H9 (cell line): ENCODE measurements around the gene LRP1. TPM values are rescaled to one million over a fixed set of nuclear protein-coding genes. Genes with fewer than 3 reads are reported as not detected.

Experiments
- DNase-seq: peaks from one replicate; pipeline ENCODE4 v3.0.0-alpha.2; 2017
- H2AFZ ChIP-seq: one replicate; pipeline ENCODE4 v1.6.1; 2013; ENCODE audit warnings: mild to moderate bottlenecking, low read length, control low read depth, moderate library complexity
- H2AK5ac ChIP-seq: 2 replicates; pipeline ENCODE4 v1.6.1; 2013; ENCODE audit warnings: low read length, control low read depth, mixed read lengths; ENCODE audit not compliant: insufficient read length
- H2BK120ac ChIP-seq: one replicate; pipeline ENCODE4 v1.6.1; 2013; ENCODE audit warnings: low read depth, mild to moderate bottlenecking, low read length, control low read depth, inconsistent platforms; ENCODE audit not compliant: poor library complexity, severe bottlenecking
- H2BK12ac ChIP-seq: 2 replicates; pipeline ENCODE4 v1.6.1; 2013; ENCODE audit warnings: low read length, control low read depth, mixed read lengths, low read depth; ENCODE audit not compliant: insufficient read length
- H2BK15ac ChIP-seq: 2 replicates; pipeline ENCODE4 v1.6.1; 2013; ENCODE audit warnings: low read depth, low read length, control low read depth
- H2BK20ac ChIP-seq: one replicate; pipeline ENCODE4 v1.6.1; 2013; ENCODE audit warnings: low read depth, mild to moderate bottlenecking, low read length, control low read depth, inconsistent platforms; ENCODE audit not compliant: poor library complexity, severe bottlenecking
- H2BK5ac ChIP-seq: 2 replicates; pipeline ENCODE4 v1.6.1; 2013; ENCODE audit warnings: low read length, control low read depth, mixed read lengths; ENCODE audit not compliant: insufficient read length
- H3K14ac ChIP-seq: 2 replicates; pipeline ENCODE4 v1.6.1; 2013; ENCODE audit warnings: low read length, control low read depth; ENCODE audit not compliant: insufficient read depth
- H3K18ac ChIP-seq: 2 replicates; pipeline ENCODE4 v1.6.1; 2013; ENCODE audit warnings: low read depth, mild to moderate bottlenecking, mixed read lengths, low read length, control low read depth; ENCODE audit not compliant: insufficient read length
- H3K23ac ChIP-seq: 2 replicates; pipeline ENCODE4 v1.6.1; 2013; ENCODE audit warnings: low read length, control low read depth, mixed read lengths, low read depth; ENCODE audit not compliant: insufficient read length
- H3K23me2 ChIP-seq: 2 replicates; pipeline ENCODE4 v1.6.1; 2013; ENCODE audit warnings: low read depth, mild to moderate bottlenecking, mixed read lengths, low read length, control low read depth; ENCODE audit not compliant: insufficient read length, poor library complexity, severe bottlenecking
- H3K27ac ChIP-seq: 2 replicates; pipeline ENCODE4 v1.5.1; 2013; ENCODE audit warnings: low read length, control low read depth, mixed read lengths, low read depth; ENCODE audit not compliant: insufficient read length
- H3K27me3 ChIP-seq: 2 replicates; pipeline ENCODE4 v1.6.1; 2013; ENCODE audit warnings: low read length, control low read depth, inconsistent platforms; ENCODE audit not compliant: insufficient read depth
- H3K4ac ChIP-seq: 2 replicates; pipeline ENCODE4 v1.6.1; 2013; ENCODE audit warnings: low read depth, mild to moderate bottlenecking, control low read depth, inconsistent platforms, low read length, moderate library complexity
- H3K4me1 ChIP-seq: 2 replicates; pipeline ENCODE4 v1.6.1; 2013; ENCODE audit warnings: low read length, control low read depth, inconsistent platforms; ENCODE audit not compliant: insufficient read depth
- H3K4me2 ChIP-seq: 2 replicates; pipeline ENCODE4 v1.6.1; 2013; ENCODE audit warnings: low read length, control low read depth, mixed read lengths; ENCODE audit not compliant: insufficient read length, insufficient read depth
- H3K56ac ChIP-seq: 2 replicates; pipeline ENCODE4 v1.6.1; 2013; ENCODE audit warnings: low read depth, mild to moderate bottlenecking, mixed read lengths, low read length, control low read depth; ENCODE audit not compliant: insufficient read length
- H3K79me1 ChIP-seq: 2 replicates; pipeline ENCODE4 v1.6.1; 2013; ENCODE audit warnings: low read depth, mild to moderate bottlenecking, moderate library complexity, low read length, control low read depth, inconsistent platforms; ENCODE audit not compliant: insufficient read depth, poor library complexity, severe bottlenecking
- H3K79me2 ChIP-seq: 2 replicates; pipeline ENCODE4 v1.6.1; 2013; ENCODE audit warnings: low read length, control low read depth, inconsistent platforms; ENCODE audit not compliant: insufficient read depth
- H3K9ac ChIP-seq: 2 replicates; pipeline ENCODE4 v1.6.1; 2013; ENCODE audit warnings: low read length, control low read depth, mixed read lengths; ENCODE audit not compliant: insufficient read length; ENCODE audit errors: extremely low read depth
- H3K9me3 ChIP-seq: one replicate; pipeline ENCODE4 v1.6.1; 2013; ENCODE audit warnings: low read depth, low read length, inconsistent platforms; ENCODE audit not compliant: control insufficient read depth
- H3T11ph ChIP-seq: one replicate; pipeline ENCODE4 v1.6.1; 2013; ENCODE audit warnings: mild to moderate bottlenecking, low read length, control low read depth, inconsistent platforms
- H4K20me1 ChIP-seq: one replicate; pipeline ENCODE4 v1.6.1; 2013; ENCODE audit not compliant: control insufficient read depth, insufficient read length, insufficient read depth
- H4K5ac ChIP-seq: 2 replicates; pipeline ENCODE4 v1.6.1; 2013; ENCODE audit warnings: low read depth, mild to moderate bottlenecking, mixed read lengths, low read length, control low read depth; ENCODE audit not compliant: insufficient read length
- H4K8ac ChIP-seq: replicated peaks from 2 replicates; pipeline ENCODE4 v1.6.1; 2013; ENCODE audit warnings: low read length, control low read depth, mixed read lengths, low read depth; ENCODE audit not compliant: insufficient read length
- H4K91ac ChIP-seq: 2 replicates; pipeline ENCODE4 v1.6.1; 2013; ENCODE audit warnings: low read depth, mild to moderate bottlenecking, moderate library complexity, mixed read lengths, low read length, control low read depth; ENCODE audit not compliant: insufficient read length
- H3K27ac Mint-ChIP-seq, 3 experiments: 2 replicates in 2 of 3; 3 replicates in 1 of 3; pipeline ENCODE4 v1.8.0; 2020 to 2021; ENCODE audit warnings: mixed read lengths in 3 of 3, mild to moderate bottlenecking in 1 of 3, moderate library complexity in 1 of 3
- H3K27me3 Mint-ChIP-seq: 2 replicates; pipeline ENCODE4 v1.8.0; 2021; ENCODE audit warnings: low read depth, mild to moderate bottlenecking, moderate library complexity, mixed read lengths
- H3K36me3 Mint-ChIP-seq, 3 experiments: 2 replicates in 2 of 3; 3 replicates in 1 of 3; pipeline ENCODE4 v1.8.0; 2020 to 2021; ENCODE audit warnings: low read depth in 3 of 3, mixed read lengths in 3 of 3; ENCODE audit not compliant: insufficient read depth in 1 of 3
- H3K4me1 Mint-ChIP-seq, 2 experiments: 2 replicates each; pipeline ENCODE4 v1.8.0; 2020; ENCODE audit warnings: mixed read lengths in 2 of 2
- H3K4me3 Mint-ChIP-seq, 2 experiments: 2 replicates in 1 of 2; 3 replicates in 1 of 2; pipeline ENCODE4 v1.8.0; 2020 to 2021; ENCODE audit warnings: mild to moderate bottlenecking in 2 of 2, mixed read lengths in 2 of 2, moderate library complexity in 1 of 2
- H3K9me3 Mint-ChIP-seq, 2 experiments: 2 replicates in 1 of 2; 3 replicates in 1 of 2; pipeline ENCODE4 v1.8.0; 2020; ENCODE audit warnings: mild to moderate bottlenecking in 2 of 2, mixed read lengths in 2 of 2, moderate library complexity in 1 of 2
- WGBS: extraction: QIAGEN DNeasy Blood & Tissue Kit; methylation state at CpG from one replicate; pipeline ENCODE4 v1.1.7; 2013; ENCODE audit warnings: missing lambda C conversion rate, low lambda C conversion rate, mixed read lengths; ENCODE audit not compliant: insufficient read length; ENCODE audit errors: extremely low coverage; 5-methylcytosine and 5-hydroxymethylcytosine counted together
- total RNA-seq: library from RNA; stranded (reverse); gene quantifications from 2 replicates; pipeline ENCODE4 v1.2.1, GENCODE V29; 2021
- TF ChIP-seq, protein P1 (sequence below): fragments of 200-600 bp; sonication (generic); conservative IDR thresholded peaks from 3 replicates; pipeline ENCODE4 v1.8.0; 2021; ENCODE audit warnings: antibody characterized with exemption, mild to moderate bottlenecking

Gene LRP1
- total RNA-seq, 1 experiment from 2014 or later = 115 TPM

DNA sequence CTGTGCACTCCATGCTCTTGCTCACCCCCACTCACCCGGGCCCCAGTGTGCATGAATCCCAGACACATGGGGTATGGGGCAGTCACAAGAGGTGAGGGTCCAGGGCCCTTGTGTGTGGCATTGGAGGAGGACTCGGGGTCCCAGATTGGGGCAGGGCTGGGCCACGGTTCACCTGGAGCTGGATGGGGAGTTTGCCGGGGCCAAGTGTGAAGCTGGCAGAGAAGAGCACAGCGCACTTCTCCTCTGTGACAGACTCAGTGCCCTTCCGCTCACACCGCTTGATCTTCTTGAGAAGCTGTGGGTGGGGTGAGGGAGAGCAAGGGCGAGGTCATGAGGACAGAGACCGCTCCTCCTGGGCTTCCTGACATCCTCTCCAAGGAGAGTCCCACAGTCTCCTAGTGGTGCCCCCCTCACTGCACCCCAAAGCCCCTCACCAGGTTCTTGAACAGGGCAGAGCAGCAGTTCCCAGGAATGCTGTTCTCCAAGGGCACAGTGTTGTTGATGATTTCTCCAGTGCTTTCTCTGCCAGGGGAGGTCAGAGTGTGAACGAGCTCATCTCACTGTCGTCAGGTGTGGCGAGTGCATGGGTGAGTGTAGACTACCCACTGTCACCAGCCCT, 23.9 kb upstream of the LRP1 start:
- Histone ChIP-seq H3K27ac (no peak overlapping the region), H2BK20ac (no peak overlapping the region), H3K56ac (no peak overlapping the region), H2BK12ac (no peak overlapping the region), H3K23me2 (no peaks in the 10 kb centered on the region), H4K8ac (no peak overlapping the region), H2BK5ac (no peak overlapping the region), H3K27me3 (no peaks in the 10 kb centered on the region), H2AFZ (no peak overlapping the region), H3K4me2 (no peak overlapping the region), H2BK15ac (no peak overlapping the region), H3K23ac (no peak overlapping the region), H2AK5ac (no peak overlapping the region), H3K79me1 (no peaks in the 10 kb centered on the region), H3K14ac (no peak overlapping the region), H3K4ac (no peak overlapping the region), H3K4me1 (no peaks in the 10 kb centered on the region; the same call in 1 of the 2 replicates), H3T11ph (no peak overlapping the region), H3K18ac (no peak overlapping the region), H3K9me3 (no peaks in the 10 kb centered on the region), H4K20me1 (no peaks in the 10 kb centered on the region), H3K79me2 (no peaks in the 10 kb centered on the region), H4K91ac (no peak overlapping the region), H4K5ac (no peak overlapping the region), H3K9ac (no peak overlapping the region), H2BK120ac (no peak overlapping the region)
- no peak for DNase-seq
- TF ChIP-seq, protein P1, sequence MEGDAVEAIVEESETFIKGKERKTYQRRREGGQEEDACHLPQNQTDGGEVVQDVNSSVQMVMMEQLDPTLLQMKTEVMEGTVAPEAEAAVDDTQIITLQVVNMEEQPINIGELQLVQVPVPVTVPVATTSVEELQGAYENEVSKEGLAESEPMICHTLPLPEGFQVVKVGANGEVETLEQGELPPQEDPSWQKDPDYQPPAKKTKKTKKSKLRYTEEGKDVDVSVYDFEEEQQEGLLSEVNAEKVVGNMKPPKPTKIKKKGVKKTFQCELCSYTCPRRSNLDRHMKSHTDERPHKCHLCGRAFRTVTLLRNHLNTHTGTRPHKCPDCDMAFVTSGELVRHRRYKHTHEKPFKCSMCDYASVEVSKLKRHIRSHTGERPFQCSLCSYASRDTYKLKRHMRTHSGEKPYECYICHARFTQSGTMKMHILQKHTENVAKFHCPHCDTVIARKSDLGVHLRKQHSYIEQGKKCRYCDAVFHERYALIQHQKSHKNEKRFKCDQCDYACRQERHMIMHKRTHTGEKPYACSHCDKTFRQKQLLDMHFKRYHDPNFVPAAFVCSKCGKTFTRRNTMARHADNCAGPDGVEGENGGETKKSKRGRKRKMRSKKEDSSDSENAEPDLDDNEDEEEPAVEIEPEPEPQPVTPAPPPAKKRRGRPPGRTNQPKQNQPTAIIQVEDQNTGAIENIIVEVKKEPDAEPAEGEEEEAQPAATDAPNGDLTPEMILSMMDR = no peak
- Mint-ChIP-seq H3K36me3 (peaks cover 2 to 52% (median 37%) of the 10 kb centered on the region in 3 experiments), H3K4me1 (peaks cover 2 to 12% of the 10 kb centered on the region in 2 experiments), H3K4me3 (no peak overlapping the region), H3K9me3 (no peaks in the 10 kb centered on the region), H3K27me3 (no peaks in the 10 kb centered on the region), H3K27ac (no peak overlapping the region)
- WGBS = no CpG with 5 or more reads among the region's 12 CpGs
